Measurements from ENCODE around the gene SPIRE1.

Gene SPIRE1

GRCh38 chr18:12463191-12463590 is 194.7 kb downstream of the SPIRE1 start:
- H3K27ac ChIP-seq: no peak overlapping the region
- TF ChIP-seq ZFX (IDR thresholded peaks at IDR 0.05) (no peak), CTCF (conservative IDR thresholded peaks at IDR 0.05) (no peak)

GRCh38 chr18:12462242-12462641 is 195.7 kb downstream of the SPIRE1 start:
- no peak overlapping the region for H3K27ac ChIP-seq
- no peak for TF ChIP-seq ZFX (IDR thresholded peaks at IDR 0.05)
- TF ChIP-seq CTCF (conservative IDR thresholded peaks at IDR 0.05): no peak

- TF ChIP-seq ZFX (IDR thresholded peaks at IDR 0.05) (no peak), CTCF (conservative IDR thresholded peaks at IDR 0.05) (no peak)
- no peak overlapping the region for H3K27ac ChIP-seq
These were observed 196.6 kb downstream of the SPIRE1 start for GRCh38 chr18:12461326-12461725.

- no peak for TF ChIP-seq ZFX (IDR thresholded peaks at IDR 0.05)
- no peak for TF ChIP-seq CTCF (conservative IDR thresholded peaks at IDR 0.05)
- H3K27ac ChIP-seq: no peak overlapping the region
These were observed 197.0 kb downstream of the SPIRE1 start for GRCh38 chr18:12460874-12461273.

GRCh38 chr18:12458771-12459170 is 199.1 kb downstream of the SPIRE1 start:
- H3K27ac ChIP-seq: no peak overlapping the region
- TF ChIP-seq CTCF (conservative IDR thresholded peaks at IDR 0.05): no peak
- no peak for TF ChIP-seq ZFX (IDR thresholded peaks at IDR 0.05)

- TF ChIP-seq ZFX (IDR thresholded peaks at IDR 0.05) (no peak), CTCF (conservative IDR thresholded peaks at IDR 0.05) (no peak)
- no peak overlapping the region for H3K27ac ChIP-seq
These were observed 201.5 kb downstream of the SPIRE1 start for GRCh38 chr18:12456441-12456840.

GRCh38 chr18:12455496-12455895 is 202.4 kb downstream of the SPIRE1 start:
- TF ChIP-seq ZFX (IDR thresholded peaks at IDR 0.05) (no peak), CTCF (conservative IDR thresholded peaks at IDR 0.05) (no peak)
- no peak overlapping the region for H3K27ac ChIP-seq

All from C4-2B (cell line).